SKM-1 (cell line): ENCODE measurements around the gene POU2F1.

Source experiments
- DNase-seq: peaks from one replicate; lab custom pipeline; 2025; ENCODE audit not compliant: unreplicated experiment; lab: John Stamatoyannopoulos, UW

The POU2F1 gene

GRCh38 chr1:167270349-167271092, 49.8 kb downstream of the POU2F1 start:
- no peak for DNase-seq

- peak; percentile 24 for DNase-seq
Measured at GRCh38 chr1:167272369-167272957, 51.8 kb downstream of the POU2F1 start.

GRCh38 chr1:167273027-167273800, 52.5 kb downstream of the POU2F1 start:
- DNase-seq: no peak

- no peak for DNase-seq
Measured at GRCh38 chr1:167274061-167274460, 53.4 kb downstream of the POU2F1 start.

- no peak for DNase-seq
Measured at GRCh38 chr1:167276969-167277368, 56.3 kb downstream of the POU2F1 start.

GRCh38 chr1:167278497-167278896, 57.8 kb downstream of the POU2F1 start:
- DNase-seq: no peak

- DNase-seq: no peak
Measured at GRCh38 chr1:167280912-167281311, 60.2 kb downstream of the POU2F1 start.

- no peak for DNase-seq
Measured at GRCh38 chr1:167288390-167289074, 67.8 kb downstream of the POU2F1 start.

GRCh38 chr1:167289075-167289442, 68.4 kb downstream of the POU2F1 start:
- DNase-seq: no peak

GRCh38 chr1:167289966-167290365, 69.3 kb downstream of the POU2F1 start:
- no peak for DNase-seq

- no peak for DNase-seq
Measured at GRCh38 chr1:167291539-167292185, 71.0 kb downstream of the POU2F1 start.

- DNase-seq: no peak
Measured at GRCh38 chr1:167292216-167292615, 71.5 kb downstream of the POU2F1 start.

- DNase-seq: no peak
Measured at GRCh38 chr1:167293057-167293456, 72.4 kb downstream of the POU2F1 start.

- DNase-seq: no peak
Measured at GRCh38 chr1:167294528-167294927, 73.8 kb downstream of the POU2F1 start.

GRCh38 chr1:167297222-167298214, 76.8 kb downstream of the POU2F1 start:
- DNase-seq: peak; percentile 95

GRCh38 chr1:167298325-167298724, 77.6 kb downstream of the POU2F1 start:
- no peak for DNase-seq

GRCh38 chr1:167301355-167301754, 80.7 kb downstream of the POU2F1 start:
- DNase-seq: no peak

GRCh38 chr1:167304165-167304564, 83.5 kb downstream of the POU2F1 start:
- DNase-seq: no peak

GRCh38 chr1:167305059-167305705, 84.5 kb downstream of the POU2F1 start:
- DNase-seq: no peak
